ENCODE data around the gene FZR1.

DNA sequence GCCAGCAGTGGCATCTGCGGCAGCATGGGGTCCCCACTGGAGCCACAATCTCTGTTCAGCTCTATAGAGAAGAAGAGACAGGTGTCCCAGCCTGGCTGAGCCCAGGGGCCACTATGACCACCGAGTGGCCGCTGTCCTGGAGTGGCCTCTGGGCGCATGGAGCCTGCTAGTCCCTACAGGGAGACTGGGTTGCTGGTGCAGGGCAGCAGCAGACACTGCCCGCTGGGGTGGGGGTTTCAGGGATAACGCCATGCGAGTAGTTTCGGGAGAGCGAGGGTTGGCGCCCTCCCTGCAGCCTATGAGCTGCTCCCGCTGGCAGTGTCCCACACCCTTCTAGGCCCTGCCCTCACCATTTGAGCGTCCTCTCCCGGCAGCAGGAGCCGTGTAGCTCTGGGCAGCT is 22.0 kb downstream of the FZR1 start:
- TF ChIP-seq, protein P1, sequence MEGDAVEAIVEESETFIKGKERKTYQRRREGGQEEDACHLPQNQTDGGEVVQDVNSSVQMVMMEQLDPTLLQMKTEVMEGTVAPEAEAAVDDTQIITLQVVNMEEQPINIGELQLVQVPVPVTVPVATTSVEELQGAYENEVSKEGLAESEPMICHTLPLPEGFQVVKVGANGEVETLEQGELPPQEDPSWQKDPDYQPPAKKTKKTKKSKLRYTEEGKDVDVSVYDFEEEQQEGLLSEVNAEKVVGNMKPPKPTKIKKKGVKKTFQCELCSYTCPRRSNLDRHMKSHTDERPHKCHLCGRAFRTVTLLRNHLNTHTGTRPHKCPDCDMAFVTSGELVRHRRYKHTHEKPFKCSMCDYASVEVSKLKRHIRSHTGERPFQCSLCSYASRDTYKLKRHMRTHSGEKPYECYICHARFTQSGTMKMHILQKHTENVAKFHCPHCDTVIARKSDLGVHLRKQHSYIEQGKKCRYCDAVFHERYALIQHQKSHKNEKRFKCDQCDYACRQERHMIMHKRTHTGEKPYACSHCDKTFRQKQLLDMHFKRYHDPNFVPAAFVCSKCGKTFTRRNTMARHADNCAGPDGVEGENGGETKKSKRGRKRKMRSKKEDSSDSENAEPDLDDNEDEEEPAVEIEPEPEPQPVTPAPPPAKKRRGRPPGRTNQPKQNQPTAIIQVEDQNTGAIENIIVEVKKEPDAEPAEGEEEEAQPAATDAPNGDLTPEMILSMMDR (IDR thresholded peaks at IDR 0.05): no peak
- TF ChIP-seq POLR2A (IDR thresholded peaks at IDR 0.05) (no peak), EP300 (IDR thresholded peaks at IDR 0.05) (no peak)

Data from suprapubic skin (tissue), 3 donors.